ENCODE data around the gene POU2F3. TPM values are rescaled to one million over a fixed set of nuclear protein-coding genes. Genes with fewer than 3 reads are reported as not detected.

POU2F3 gene
- total RNA-seq, 3 donors from 2014 or later (not counting 1 experiment from before 2014, with no cell fraction given) = not detected

- 86% methylated on average over 3 of the region's 3 CpGs for WGBS (ENCODE audit: insufficient coverage)
- no peak for ATAC-seq
These were observed 19.3 kb downstream of the POU2F3 start for GRCh38 chr11:120259241-120259640.

DNA sequence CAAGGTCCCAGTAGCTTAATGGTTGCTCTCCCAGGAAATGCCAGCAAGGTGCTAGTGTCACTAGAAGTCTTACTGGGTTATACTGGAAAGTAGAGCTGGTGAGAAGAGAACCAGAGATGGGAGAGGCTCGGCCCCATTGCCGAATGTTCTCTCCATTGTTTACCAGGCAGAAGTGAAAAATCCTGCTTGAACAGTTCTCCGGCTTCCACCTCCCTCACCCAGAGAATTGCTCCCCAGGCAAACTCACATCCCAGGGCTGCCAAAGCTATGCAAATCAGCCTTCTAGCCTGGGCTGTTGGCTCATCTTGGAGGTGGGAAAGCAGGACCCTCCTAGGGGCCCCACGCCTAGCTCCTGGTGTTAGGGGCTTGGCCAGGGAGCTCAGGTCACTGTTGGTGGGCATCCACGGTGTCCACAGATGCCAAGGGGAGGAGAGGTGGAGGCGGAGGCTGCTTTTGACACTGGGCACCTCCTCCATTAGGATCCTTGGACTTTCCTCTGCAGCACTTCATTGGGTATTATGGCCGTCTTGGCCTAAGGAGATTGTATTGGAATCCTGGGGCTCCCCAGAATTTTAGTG is 20.1 kb downstream of the POU2F3 start:
- H3K9me3 Mint-ChIP-seq = no peaks in the 10 kb centered on the region
- no peaks in the 10 kb centered on the region for H3K4me1 ChIP-seq (ENCODE audit: control insufficient read depth, insufficient read depth, low read length)
- intact Hi-C loops (cut with micrococcal nuclease) = no loop called here
- H3K36me3 ChIP-seq (ENCODE audit: control insufficient read depth, insufficient read depth, low read length) = no peaks in the 10 kb centered on the region
- WGBS (ENCODE audit: insufficient coverage) = 83% methylated on average over 7 of the region's 7 CpGs
- no peak for ATAC-seq
- TF ChIP-seq, protein P1, sequence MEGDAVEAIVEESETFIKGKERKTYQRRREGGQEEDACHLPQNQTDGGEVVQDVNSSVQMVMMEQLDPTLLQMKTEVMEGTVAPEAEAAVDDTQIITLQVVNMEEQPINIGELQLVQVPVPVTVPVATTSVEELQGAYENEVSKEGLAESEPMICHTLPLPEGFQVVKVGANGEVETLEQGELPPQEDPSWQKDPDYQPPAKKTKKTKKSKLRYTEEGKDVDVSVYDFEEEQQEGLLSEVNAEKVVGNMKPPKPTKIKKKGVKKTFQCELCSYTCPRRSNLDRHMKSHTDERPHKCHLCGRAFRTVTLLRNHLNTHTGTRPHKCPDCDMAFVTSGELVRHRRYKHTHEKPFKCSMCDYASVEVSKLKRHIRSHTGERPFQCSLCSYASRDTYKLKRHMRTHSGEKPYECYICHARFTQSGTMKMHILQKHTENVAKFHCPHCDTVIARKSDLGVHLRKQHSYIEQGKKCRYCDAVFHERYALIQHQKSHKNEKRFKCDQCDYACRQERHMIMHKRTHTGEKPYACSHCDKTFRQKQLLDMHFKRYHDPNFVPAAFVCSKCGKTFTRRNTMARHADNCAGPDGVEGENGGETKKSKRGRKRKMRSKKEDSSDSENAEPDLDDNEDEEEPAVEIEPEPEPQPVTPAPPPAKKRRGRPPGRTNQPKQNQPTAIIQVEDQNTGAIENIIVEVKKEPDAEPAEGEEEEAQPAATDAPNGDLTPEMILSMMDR (IDR thresholded peaks at IDR 0.05) = no peak
- H3K4me3 Mint-ChIP-seq = no peak overlapping the region
- no peak for DNase-seq
- no peaks in the 10 kb centered on the region for H3K36me3 Mint-ChIP-seq
- H3K27ac Mint-ChIP-seq = no peak overlapping the region
- H3K27me3 Mint-ChIP-seq (ENCODE audit: low read depth in 2 of 2) = peaks cover 28 to 62% of the 10 kb centered on the region in 2 donors
- no peak overlapping the region for H3K4me3 ChIP-seq (ENCODE audit: low read length)
- no peaks in the 10 kb centered on the region for H3K4me1 Mint-ChIP-seq
- H3K9me3 ChIP-seq (ENCODE audit: control insufficient read depth, insufficient read depth, low read length) = no peaks in the 10 kb centered on the region
- H3K27me3 ChIP-seq (ENCODE audit: control insufficient read depth, insufficient read depth, low read length) = peaks cover under 1% of the 10 kb centered on the region
- no peak overlapping the region for H3K27ac ChIP-seq (ENCODE audit: low read length)

More at GRCh38 chr11:120259241-120259640, 19.3 kb downstream of the POU2F3 start:
- Mint-ChIP-seq H3K9me3 (no peaks in the 10 kb centered on the region), H3K4me3 (no peak overlapping the region), H3K36me3 (no peaks in the 10 kb centered on the region), H3K27ac (no peak overlapping the region), H3K4me1 (no peaks in the 10 kb centered on the region), H3K27me3 (ENCODE audit: low read depth in 2 of 2) (peaks cover 33 to 68% of the 10 kb centered on the region in 2 donors)
- intact Hi-C loops (cut with micrococcal nuclease) = no loop called here
- no peaks in the 10 kb centered on the region for H3K36me3 ChIP-seq (ENCODE audit: control insufficient read depth, insufficient read depth, low read length)
- H3K27me3 ChIP-seq (ENCODE audit: control insufficient read depth, insufficient read depth, low read length) = peaks cover 6% of the 10 kb centered on the region
- no peak overlapping the region for H3K4me3 ChIP-seq (ENCODE audit: low read length)
- no peaks in the 10 kb centered on the region for H3K4me1 ChIP-seq (ENCODE audit: control insufficient read depth, insufficient read depth, low read length)
- no peaks in the 10 kb centered on the region for H3K9me3 ChIP-seq (ENCODE audit: control insufficient read depth, insufficient read depth, low read length)
- DNase-seq = no peak
- TF ChIP-seq, protein P1 (IDR thresholded peaks at IDR 0.05) = no peak
- H3K27ac ChIP-seq (ENCODE audit: low read length) = no peak overlapping the region

DNA sequence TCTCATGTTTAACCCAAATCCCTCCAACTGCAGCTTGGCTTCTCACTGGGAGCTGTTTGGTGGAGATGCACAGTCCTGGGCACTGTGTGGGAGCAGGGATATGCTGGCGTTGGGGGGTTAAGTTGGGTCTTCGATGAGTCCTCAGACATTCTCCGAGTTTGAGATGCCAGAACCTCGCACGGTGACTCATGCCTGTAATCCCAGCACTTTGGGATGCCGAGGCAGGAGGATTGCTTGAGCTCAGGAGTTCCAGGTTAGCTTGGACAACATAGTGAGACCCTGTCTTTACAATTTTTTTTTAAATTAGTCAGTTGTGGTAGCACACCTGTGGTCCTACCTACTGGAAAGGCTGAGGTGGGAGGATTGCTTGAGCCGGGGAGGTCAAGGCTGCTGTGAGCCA is 20.7 kb downstream of the POU2F3 start:
- H3K36me3 Mint-ChIP-seq = no peaks in the 10 kb centered on the region
- peaks cover 25 to 59% of the 10 kb centered on the region in 2 donors for H3K27me3 Mint-ChIP-seq (ENCODE audit: low read depth in 2 of 2)

More for the DNA sequence above, 20.7 kb downstream of the POU2F3 start:
- no peak overlapping the region for H3K4me3 ChIP-seq (ENCODE audit: low read length)
- TF ChIP-seq, protein P1 (IDR thresholded peaks at IDR 0.05) = no peak
- ATAC-seq (no peak), DNase-seq (no peak)
- intact Hi-C loops (cut with micrococcal nuclease) = no loop called here
- WGBS (ENCODE audit: insufficient coverage) = 86% methylated on average over 7 of the region's 7 CpGs
- no peak overlapping the region for H3K27ac ChIP-seq (ENCODE audit: low read length)
- H3K9me3 ChIP-seq (ENCODE audit: control insufficient read depth, insufficient read depth, low read length) = no peaks in the 10 kb centered on the region
- no peaks in the 10 kb centered on the region for H3K4me1 Mint-ChIP-seq
- H3K36me3 ChIP-seq (ENCODE audit: control insufficient read depth, insufficient read depth, low read length) = no peaks in the 10 kb centered on the region
- no peak overlapping the region for H3K27ac Mint-ChIP-seq
- H3K27me3 ChIP-seq (ENCODE audit: control insufficient read depth, insufficient read depth, low read length) = no peaks in the 10 kb centered on the region
- H3K4me1 ChIP-seq (ENCODE audit: control insufficient read depth, insufficient read depth, low read length) = no peaks in the 10 kb centered on the region
- no peak overlapping the region for H3K4me3 Mint-ChIP-seq
- H3K9me3 Mint-ChIP-seq = no peaks in the 10 kb centered on the region

Measured in natural killer cell (primary cell).